Fibroblast of lung (primary cell): ENCODE measurements around the gene BCDIN3D.

ENCODE experiments used
- EZH2 ChIP-seq: IDR thresholded peaks from 2 replicates; pipeline ENCODE4 v1.5.1; 2012; ENCODE audit warnings: low read length, control low read depth, mild to moderate bottlenecking; ENCODE audit errors: missing control alignments
- TF ChIP-seq, protein P1 (sequence below), 2 donors: IDR thresholded peaks in 1 of 2; conservative IDR thresholded peaks in 1 of 2; 1 replicate in 1 of 2; 2 replicates in 1 of 2; pipeline ENCODE4 v1.5.1; 2011 to 2012; ENCODE audit warnings: low read length in 2 of 2, control low read depth in 1 of 2, inconsistent platforms in 1 of 2, low read depth in 1 of 2, mild to moderate bottlenecking in 1 of 2

DNA sequence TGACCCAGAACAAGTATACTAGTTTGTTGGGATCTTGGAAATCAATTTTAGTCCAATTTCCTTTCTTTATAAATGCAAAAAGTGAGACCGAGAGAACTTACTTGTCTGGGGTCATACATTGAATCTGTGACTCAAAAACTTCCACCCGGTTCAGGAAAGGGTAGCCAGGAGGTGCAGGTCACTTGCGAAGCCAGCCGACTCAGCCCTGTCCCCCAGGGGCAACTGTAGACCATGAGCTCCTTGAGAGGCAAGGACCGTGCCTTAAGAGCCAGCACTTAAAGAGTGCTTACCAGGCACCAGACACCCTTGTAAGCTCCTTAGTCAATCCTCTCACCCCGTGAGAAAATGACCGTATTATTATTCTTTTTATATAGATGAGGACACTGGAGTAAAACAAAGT is 505 bp upstream of the BCDIN3D start:
- TF ChIP-seq, protein P1, sequence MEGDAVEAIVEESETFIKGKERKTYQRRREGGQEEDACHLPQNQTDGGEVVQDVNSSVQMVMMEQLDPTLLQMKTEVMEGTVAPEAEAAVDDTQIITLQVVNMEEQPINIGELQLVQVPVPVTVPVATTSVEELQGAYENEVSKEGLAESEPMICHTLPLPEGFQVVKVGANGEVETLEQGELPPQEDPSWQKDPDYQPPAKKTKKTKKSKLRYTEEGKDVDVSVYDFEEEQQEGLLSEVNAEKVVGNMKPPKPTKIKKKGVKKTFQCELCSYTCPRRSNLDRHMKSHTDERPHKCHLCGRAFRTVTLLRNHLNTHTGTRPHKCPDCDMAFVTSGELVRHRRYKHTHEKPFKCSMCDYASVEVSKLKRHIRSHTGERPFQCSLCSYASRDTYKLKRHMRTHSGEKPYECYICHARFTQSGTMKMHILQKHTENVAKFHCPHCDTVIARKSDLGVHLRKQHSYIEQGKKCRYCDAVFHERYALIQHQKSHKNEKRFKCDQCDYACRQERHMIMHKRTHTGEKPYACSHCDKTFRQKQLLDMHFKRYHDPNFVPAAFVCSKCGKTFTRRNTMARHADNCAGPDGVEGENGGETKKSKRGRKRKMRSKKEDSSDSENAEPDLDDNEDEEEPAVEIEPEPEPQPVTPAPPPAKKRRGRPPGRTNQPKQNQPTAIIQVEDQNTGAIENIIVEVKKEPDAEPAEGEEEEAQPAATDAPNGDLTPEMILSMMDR (conservative IDR thresholded peaks at IDR 0.05 in 1 of 2, IDR thresholded peaks at IDR 0.05 in 1 of 2; ENCODE audit: low read depth in 1 of 2, low read length in 2 of 2), result no peak
- TF ChIP-seq EZH2, result no peak
